Measurements from ENCODE around the gene MSI2.

- TF ChIP-seq, protein P1, sequence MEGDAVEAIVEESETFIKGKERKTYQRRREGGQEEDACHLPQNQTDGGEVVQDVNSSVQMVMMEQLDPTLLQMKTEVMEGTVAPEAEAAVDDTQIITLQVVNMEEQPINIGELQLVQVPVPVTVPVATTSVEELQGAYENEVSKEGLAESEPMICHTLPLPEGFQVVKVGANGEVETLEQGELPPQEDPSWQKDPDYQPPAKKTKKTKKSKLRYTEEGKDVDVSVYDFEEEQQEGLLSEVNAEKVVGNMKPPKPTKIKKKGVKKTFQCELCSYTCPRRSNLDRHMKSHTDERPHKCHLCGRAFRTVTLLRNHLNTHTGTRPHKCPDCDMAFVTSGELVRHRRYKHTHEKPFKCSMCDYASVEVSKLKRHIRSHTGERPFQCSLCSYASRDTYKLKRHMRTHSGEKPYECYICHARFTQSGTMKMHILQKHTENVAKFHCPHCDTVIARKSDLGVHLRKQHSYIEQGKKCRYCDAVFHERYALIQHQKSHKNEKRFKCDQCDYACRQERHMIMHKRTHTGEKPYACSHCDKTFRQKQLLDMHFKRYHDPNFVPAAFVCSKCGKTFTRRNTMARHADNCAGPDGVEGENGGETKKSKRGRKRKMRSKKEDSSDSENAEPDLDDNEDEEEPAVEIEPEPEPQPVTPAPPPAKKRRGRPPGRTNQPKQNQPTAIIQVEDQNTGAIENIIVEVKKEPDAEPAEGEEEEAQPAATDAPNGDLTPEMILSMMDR (IDR thresholded peaks at IDR 0.05), result no peak
- no peak for TF ChIP-seq EZH2 (IDR thresholded peaks at IDR 0.05; ENCODE audit: borderline replicate concordance, insufficient read depth, low read depth, low read length, poor library complexity, severe bottlenecking)
These were observed 143.4 kb downstream of the MSI2 start for GRCh38 chr17:57399690-57400089.

Data from B cell (primary cell).